DMS153 (cell line): Measurements from ENCODE around the gene GFPT2.

Experiments used
- DNase-seq: peaks from one replicate; lab custom pipeline; 2025; lab: John Stamatoyannopoulos, UW

The GFPT2 gene

GRCh38 chr5:180332861-180333260 lies 20.3 kb downstream of the GFPT2 start:
- DNase-seq: no peak

GRCh38 chr5:180332051-180332517 lies 21.1 kb downstream of the GFPT2 start:
- DNase-seq: no peak

GRCh38 chr5:180331647-180331950 lies 21.5 kb downstream of the GFPT2 start:
- no peak for DNase-seq

- DNase-seq: no peak
These were observed 22.1 kb downstream of the GFPT2 start for GRCh38 chr5:180330810-180331646.

GRCh38 chr5:180330270-180330648 lies 22.9 kb downstream of the GFPT2 start:
- DNase-seq: no peak

- DNase-seq: no peak
These were observed 23.4 kb downstream of the GFPT2 start for GRCh38 chr5:180329606-180330269.

GRCh38 chr5:180329138-180329435 lies 24.0 kb downstream of the GFPT2 start:
- DNase-seq: no peak

GRCh38 chr5:180328296-180329137 lies 24.6 kb downstream of the GFPT2 start:
- DNase-seq: peak; percentile 0

GRCh38 chr5:180326989-180327565 lies 26.1 kb downstream of the GFPT2 start:
- no peak for DNase-seq

GRCh38 chr5:180324601-180324950 lies 28.6 kb downstream of the GFPT2 start:
- DNase-seq: no peak

GRCh38 chr5:180323941-180324600 lies 29.1 kb downstream of the GFPT2 start:
- no peak for DNase-seq

- DNase-seq: no peak
These were observed 30.0 kb downstream of the GFPT2 start for GRCh38 chr5:180323160-180323559.

GRCh38 chr5:180318456-180319089 lies 34.6 kb downstream of the GFPT2 start:
- no peak for DNase-seq

GRCh38 chr5:180316586-180316985 lies 36.5 kb downstream of the GFPT2 start:
- no peak for DNase-seq

- no peak for DNase-seq
These were observed 37.3 kb downstream of the GFPT2 start for GRCh38 chr5:180315762-180316212.

GRCh38 chr5:180313677-180314505 lies 39.2 kb downstream of the GFPT2 start:
- DNase-seq: peak; percentile 68

- no peak for DNase-seq
These were observed 41.9 kb downstream of the GFPT2 start for GRCh38 chr5:180311216-180311615.

- DNase-seq: no peak
These were observed 46.3 kb downstream of the GFPT2 start for GRCh38 chr5:180306796-180307195.

- DNase-seq: no peak
These were observed 47.7 kb downstream of the GFPT2 start for GRCh38 chr5:180305481-180305880.
